ENCODE results near the gene PPIL1.

- TF ChIP-seq CTCF (IDR thresholded peaks at IDR 0.05) (no peak), POLR2AphosphoS5 (IDR thresholded peaks at IDR 0.05) (no peak), POLR2A (IDR thresholded peaks at IDR 0.05) (no peak)
These were observed 52.8 kb downstream of the PPIL1 start for GRCh38 chr6:36821581-36822335.

Measured in stomach (tissue), 4 donors.